ENCODE data around the gene CDH4. TPM values are rescaled to one million over a fixed set of nuclear protein-coding genes. Genes with fewer than 3 reads are reported as not detected.

The CDH4 gene
- total RNA-seq, 1 donor from 2014 or later = 3.2 TPM

- Mint-ChIP-seq H3K27me3 (ENCODE audit: low read depth, unreplicated experiment) (peaks cover 37% of the 10 kb centered on the region), H3K36me3 (ENCODE audit: low read depth, unreplicated experiment) (no peaks in the 10 kb centered on the region), H3K27ac (ENCODE audit: unreplicated experiment) (no peak overlapping the region), H3K4me3 (ENCODE audit: unreplicated experiment) (no peak overlapping the region), H3K4me1 (ENCODE audit: low read depth, unreplicated experiment) (peaks cover 9% of the 10 kb centered on the region), H3K9me3 (ENCODE audit: unreplicated experiment) (no peaks in the 10 kb centered on the region)
- Histone ChIP-seq H3K4me2 (ENCODE audit: low read length) (no peak overlapping the region), H3K4me3 (ENCODE audit: insufficient read depth, low read depth, low read length) (no peak overlapping the region), H3K36me3 (ENCODE audit: insufficient read depth, low read length) (no peaks in the 10 kb centered on the region), H2AFZ (ENCODE audit: low read depth, low read length) (no peak overlapping the region), H3K79me2 (ENCODE audit: insufficient read depth, low read length) (no peaks in the 10 kb centered on the region), H3K9me3 (ENCODE audit: insufficient read depth, low read depth, low read length) (no peaks in the 10 kb centered on the region), H4K20me1 (ENCODE audit: insufficient read depth, low read length) (peaks cover 3% of the 10 kb centered on the region), H3K4me1 (ENCODE audit: insufficient read depth, low read length) (no peaks in the 10 kb centered on the region), H3K27ac (ENCODE audit: low read depth, low read length) (no peak overlapping the region), H3K9ac (ENCODE audit: low read length) (no peak overlapping the region), H3K27me3 (ENCODE audit: insufficient read depth, low read length) (no peaks in the 10 kb centered on the region)
- no peak for DNase-seq (ENCODE audit: low read depth)
- TF ChIP-seq, protein P1, sequence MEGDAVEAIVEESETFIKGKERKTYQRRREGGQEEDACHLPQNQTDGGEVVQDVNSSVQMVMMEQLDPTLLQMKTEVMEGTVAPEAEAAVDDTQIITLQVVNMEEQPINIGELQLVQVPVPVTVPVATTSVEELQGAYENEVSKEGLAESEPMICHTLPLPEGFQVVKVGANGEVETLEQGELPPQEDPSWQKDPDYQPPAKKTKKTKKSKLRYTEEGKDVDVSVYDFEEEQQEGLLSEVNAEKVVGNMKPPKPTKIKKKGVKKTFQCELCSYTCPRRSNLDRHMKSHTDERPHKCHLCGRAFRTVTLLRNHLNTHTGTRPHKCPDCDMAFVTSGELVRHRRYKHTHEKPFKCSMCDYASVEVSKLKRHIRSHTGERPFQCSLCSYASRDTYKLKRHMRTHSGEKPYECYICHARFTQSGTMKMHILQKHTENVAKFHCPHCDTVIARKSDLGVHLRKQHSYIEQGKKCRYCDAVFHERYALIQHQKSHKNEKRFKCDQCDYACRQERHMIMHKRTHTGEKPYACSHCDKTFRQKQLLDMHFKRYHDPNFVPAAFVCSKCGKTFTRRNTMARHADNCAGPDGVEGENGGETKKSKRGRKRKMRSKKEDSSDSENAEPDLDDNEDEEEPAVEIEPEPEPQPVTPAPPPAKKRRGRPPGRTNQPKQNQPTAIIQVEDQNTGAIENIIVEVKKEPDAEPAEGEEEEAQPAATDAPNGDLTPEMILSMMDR (IDR thresholded peaks at IDR 0.05; ENCODE audit: insufficient read depth, low read depth, low read length) = no peak
- TF ChIP-seq EZH2 (IDR thresholded peaks at IDR 0.05; ENCODE audit: insufficient read depth, low read length) = no peak
- FAIRE-seq = no peak
These were observed 445.9 kb downstream of the CDH4 start for GRCh38 chr20:61697666-61698597.

DNA sequence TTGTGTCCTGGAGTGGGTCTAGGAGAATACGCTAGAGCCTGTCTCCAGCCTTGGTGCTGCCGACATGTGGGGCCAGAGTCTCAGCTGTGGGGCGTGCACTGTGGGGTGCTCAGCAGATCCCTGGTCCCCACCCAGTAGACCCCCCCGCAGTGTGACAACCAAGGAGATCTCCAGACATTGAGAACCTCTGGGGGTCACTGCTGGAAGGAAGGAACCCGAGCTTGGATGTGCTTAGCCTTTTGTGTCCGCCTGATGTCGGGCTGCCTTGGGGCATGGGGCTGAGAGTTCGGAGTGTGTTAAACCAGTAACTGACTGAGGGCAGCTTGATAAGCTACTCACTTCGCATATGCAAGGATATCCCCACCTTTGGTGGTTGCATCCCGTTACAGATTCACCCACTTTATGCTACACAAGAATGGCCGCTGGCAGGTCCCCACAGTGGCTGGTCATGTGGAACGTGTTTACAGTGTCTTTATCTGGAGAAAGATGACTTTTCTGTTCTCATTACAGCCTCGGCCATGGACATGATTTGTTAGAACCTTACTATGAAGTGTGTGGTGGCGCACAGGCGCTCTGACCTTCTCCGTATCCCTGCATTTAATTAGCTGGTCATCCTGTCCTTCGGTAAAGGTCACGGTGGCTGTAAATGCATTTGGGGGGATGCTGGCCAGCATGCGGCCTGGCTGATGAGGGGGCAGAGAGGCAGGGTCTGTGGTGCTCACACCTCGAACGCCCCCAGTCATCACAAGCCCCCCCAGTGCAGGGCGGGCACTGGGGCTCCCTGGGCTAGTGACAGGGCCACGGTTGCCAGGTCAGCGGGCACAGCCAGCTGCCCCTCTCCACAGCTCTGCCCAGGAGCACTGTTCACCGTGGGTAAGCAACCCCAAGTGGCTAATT lies 446.8 kb downstream of the CDH4 start:
- Mint-ChIP-seq H3K27me3 (ENCODE audit: low read depth, unreplicated experiment) (peaks cover 38% of the 10 kb centered on the region), H3K27ac (ENCODE audit: unreplicated experiment) (no peak overlapping the region), H3K4me3 (ENCODE audit: unreplicated experiment) (no peak overlapping the region), H3K9me3 (ENCODE audit: unreplicated experiment) (no peaks in the 10 kb centered on the region), H3K4me1 (ENCODE audit: low read depth, unreplicated experiment) (peaks cover 9% of the 10 kb centered on the region), H3K36me3 (ENCODE audit: low read depth, unreplicated experiment) (no peaks in the 10 kb centered on the region)
- Histone ChIP-seq H3K79me2 (ENCODE audit: insufficient read depth, low read length) (no peaks in the 10 kb centered on the region), H3K27me3 (ENCODE audit: insufficient read depth, low read length) (no peaks in the 10 kb centered on the region), H3K9me3 (ENCODE audit: insufficient read depth, low read depth, low read length) (no peaks in the 10 kb centered on the region), H3K27ac (ENCODE audit: low read depth, low read length) (no peak overlapping the region), H3K36me3 (ENCODE audit: insufficient read depth, low read length) (no peaks in the 10 kb centered on the region), H3K4me2 (ENCODE audit: low read length) (no peak overlapping the region), H2AFZ (ENCODE audit: low read depth, low read length) (no peak overlapping the region), H4K20me1 (ENCODE audit: insufficient read depth, low read length) (peaks cover 3% of the 10 kb centered on the region), H3K9ac (ENCODE audit: low read length) (no peak overlapping the region), H3K4me3 (ENCODE audit: insufficient read depth, low read depth, low read length) (no peak overlapping the region), H3K4me1 (ENCODE audit: insufficient read depth, low read length) (no peaks in the 10 kb centered on the region)
- DNase-seq (ENCODE audit: low read depth) (no peak), FAIRE-seq (no peak)
- TF ChIP-seq EZH2 (IDR thresholded peaks at IDR 0.05; ENCODE audit: insufficient read depth, low read length) = no peak
- TF ChIP-seq, protein P1 (IDR thresholded peaks at IDR 0.05; ENCODE audit: insufficient read depth, low read depth, low read length) = no peak

All from astrocyte (in vitro differentiated cells and primary cell).